ENCODE results near the gene PTGDS. TPM values are rescaled to one million over a fixed set of nuclear protein-coding genes. Genes with fewer than 3 reads are reported as not detected.

PTGDS gene
- total RNA-seq, 3 donors from 2014 or later (not counting 1 experiment from before 2014, with no cell fraction given): 157 to 361 (median 296) TPM

DNA sequence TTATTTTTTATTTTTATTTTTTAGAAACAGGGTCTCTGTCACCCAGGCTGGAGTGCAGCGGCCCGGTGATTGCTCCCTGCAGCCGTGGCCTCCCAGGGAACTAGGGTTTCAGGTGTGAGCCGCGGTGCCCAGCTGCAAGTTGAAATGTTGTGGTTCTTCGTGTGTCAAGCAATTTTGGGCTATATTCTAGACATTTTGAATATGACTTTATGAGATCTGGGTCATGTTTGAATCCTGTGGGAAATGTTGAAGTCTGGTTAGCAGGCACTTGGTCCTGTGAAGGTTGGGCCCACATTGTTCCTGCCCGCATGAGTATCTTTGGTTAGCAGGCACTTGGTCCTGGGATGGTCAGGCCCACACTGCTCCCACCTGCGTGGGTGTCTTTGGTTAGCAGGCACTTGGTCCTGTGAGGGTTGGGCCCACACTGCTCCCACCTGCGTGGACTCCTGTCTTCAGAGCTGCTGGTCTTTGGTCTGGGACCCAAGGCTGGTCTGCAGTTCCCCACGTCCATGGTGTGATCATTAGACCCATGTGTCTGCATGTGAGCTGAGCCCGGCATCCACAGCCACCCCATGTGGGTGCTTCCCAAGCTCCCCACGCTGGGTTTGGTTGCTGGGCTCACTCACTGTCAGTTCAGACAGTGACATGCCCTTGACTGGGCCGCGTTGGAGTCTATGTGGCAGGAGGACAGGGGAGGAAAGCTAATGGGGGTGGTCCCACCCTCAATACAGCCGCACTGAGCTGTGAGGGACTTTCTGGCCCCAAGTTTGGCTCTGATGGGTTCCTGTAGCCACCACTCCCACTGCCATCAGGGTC lies 39.9 kb upstream of the PTGDS start:
- Mint-ChIP-seq H3K4me1 (peaks cover 22 to 32% of the 10 kb centered on the region in 2 donors), H3K9me3 (no peaks in the 10 kb centered on the region), H3K27ac (no peak overlapping the region), H3K4me3 (no peak overlapping the region), H3K36me3 (no peaks in the 10 kb centered on the region), H3K27me3 (ENCODE audit: low read depth in 2 of 2) (no peaks in the 10 kb centered on the region)
- DNase-seq (no peak), ATAC-seq (no peak)
- Histone ChIP-seq H3K27me3 (ENCODE audit: control insufficient read depth, insufficient read depth, low read length) (no peaks in the 10 kb centered on the region), H3K4me1 (ENCODE audit: control insufficient read depth, insufficient read depth, low read length) (peaks cover 3% of the 10 kb centered on the region), H3K27ac (ENCODE audit: low read length) (no peak overlapping the region), H3K36me3 (ENCODE audit: control insufficient read depth, insufficient read depth, low read length) (peaks cover 33% of the 10 kb centered on the region), H3K4me3 (ENCODE audit: low read length) (no peak overlapping the region), H3K9me3 (ENCODE audit: control insufficient read depth, insufficient read depth, low read length) (no peaks in the 10 kb centered on the region)
- intact Hi-C loops (cut with micrococcal nuclease): no loop called here
- WGBS (ENCODE audit: insufficient coverage): 91% methylated on average over 15 of the region's 15 CpGs
- TF ChIP-seq, protein P1, sequence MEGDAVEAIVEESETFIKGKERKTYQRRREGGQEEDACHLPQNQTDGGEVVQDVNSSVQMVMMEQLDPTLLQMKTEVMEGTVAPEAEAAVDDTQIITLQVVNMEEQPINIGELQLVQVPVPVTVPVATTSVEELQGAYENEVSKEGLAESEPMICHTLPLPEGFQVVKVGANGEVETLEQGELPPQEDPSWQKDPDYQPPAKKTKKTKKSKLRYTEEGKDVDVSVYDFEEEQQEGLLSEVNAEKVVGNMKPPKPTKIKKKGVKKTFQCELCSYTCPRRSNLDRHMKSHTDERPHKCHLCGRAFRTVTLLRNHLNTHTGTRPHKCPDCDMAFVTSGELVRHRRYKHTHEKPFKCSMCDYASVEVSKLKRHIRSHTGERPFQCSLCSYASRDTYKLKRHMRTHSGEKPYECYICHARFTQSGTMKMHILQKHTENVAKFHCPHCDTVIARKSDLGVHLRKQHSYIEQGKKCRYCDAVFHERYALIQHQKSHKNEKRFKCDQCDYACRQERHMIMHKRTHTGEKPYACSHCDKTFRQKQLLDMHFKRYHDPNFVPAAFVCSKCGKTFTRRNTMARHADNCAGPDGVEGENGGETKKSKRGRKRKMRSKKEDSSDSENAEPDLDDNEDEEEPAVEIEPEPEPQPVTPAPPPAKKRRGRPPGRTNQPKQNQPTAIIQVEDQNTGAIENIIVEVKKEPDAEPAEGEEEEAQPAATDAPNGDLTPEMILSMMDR (IDR thresholded peaks at IDR 0.05): no peak

DNA sequence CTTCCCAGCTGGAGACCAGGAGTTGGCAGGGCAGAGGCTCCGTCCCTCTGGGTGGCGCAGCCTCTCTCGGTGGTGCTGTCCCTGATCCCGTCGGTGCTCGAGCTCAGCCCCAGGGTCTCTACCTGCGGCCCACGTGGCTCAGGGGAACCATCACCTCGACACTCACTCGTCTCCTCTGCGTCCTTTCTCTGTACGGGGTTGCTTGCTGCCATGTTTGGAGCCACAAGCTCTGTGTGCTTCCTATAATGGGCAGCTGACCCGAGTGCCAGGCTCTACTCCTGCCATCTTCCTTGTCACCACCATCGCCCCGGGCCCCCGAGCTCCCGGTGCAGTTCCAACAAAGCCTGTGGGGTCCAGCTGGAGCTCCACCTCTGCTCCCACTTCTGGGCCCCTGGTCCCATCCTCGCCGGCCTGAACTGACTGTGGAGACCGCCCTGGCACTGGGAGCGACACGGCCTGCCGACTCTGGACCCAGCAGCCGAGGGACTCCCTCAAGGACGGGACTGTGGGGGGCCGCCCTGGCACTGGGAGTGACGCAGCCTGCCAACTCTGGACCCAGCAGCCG lies 37.8 kb upstream of the PTGDS start:
- no peak overlapping the region for H3K4me3 ChIP-seq (ENCODE audit: low read length)
- Mint-ChIP-seq H3K27ac (no peak overlapping the region), H3K27me3 (ENCODE audit: low read depth in 2 of 2) (no peaks in the 10 kb centered on the region), H3K4me1 (peaks cover 16 to 17% of the 10 kb centered on the region in 2 donors), H3K9me3 (no peaks in the 10 kb centered on the region), H3K36me3 (no peaks in the 10 kb centered on the region), H3K4me3 (no peak overlapping the region)
- H3K27me3 ChIP-seq (ENCODE audit: control insufficient read depth, insufficient read depth, low read length): no peaks in the 10 kb centered on the region
- peaks cover 39% of the 10 kb centered on the region for H3K36me3 ChIP-seq (ENCODE audit: control insufficient read depth, insufficient read depth, low read length)
- H3K4me1 ChIP-seq (ENCODE audit: control insufficient read depth, insufficient read depth, low read length): peaks cover 18% of the 10 kb centered on the region
- no peak overlapping the region for H3K27ac ChIP-seq (ENCODE audit: low read length)
- H3K9me3 ChIP-seq (ENCODE audit: control insufficient read depth, insufficient read depth, low read length): no peaks in the 10 kb centered on the region
- 95% methylated on average over 28 of the region's 28 CpGs for WGBS (ENCODE audit: insufficient coverage)
- ATAC-seq: no peak
- TF ChIP-seq, protein P1 (IDR thresholded peaks at IDR 0.05): no peak
- DNase-seq: no peak
- intact Hi-C loops (cut with micrococcal nuclease): no loop called here

DNA sequence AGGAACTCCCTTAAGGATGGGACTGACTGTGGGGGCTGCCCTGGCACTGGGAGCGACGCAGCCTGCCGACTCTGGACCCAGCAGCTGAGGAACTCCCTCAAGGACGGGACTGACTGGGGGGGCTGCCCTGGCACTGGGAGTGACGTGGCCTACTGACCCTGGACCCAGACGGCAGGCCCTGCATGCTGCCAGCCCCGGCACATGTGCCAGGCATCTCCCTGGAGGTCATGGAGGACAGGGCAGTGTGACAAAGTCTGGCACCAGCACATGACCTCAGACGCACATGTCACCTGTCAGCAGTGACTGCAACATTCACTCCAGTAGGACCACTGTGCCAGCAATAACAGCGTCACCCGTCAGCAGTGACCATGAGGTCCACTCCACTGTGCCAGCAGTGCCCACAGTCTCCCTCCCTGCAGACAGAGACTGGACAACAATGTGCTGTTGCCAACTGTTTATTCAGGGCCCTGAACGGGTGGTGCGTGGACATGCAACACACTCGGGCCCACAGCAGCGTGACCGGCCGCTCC lies 37.2 kb upstream of the PTGDS start:
- H3K4me3 ChIP-seq (ENCODE audit: low read length): no peak overlapping the region
- no peaks in the 10 kb centered on the region for H3K27me3 Mint-ChIP-seq (ENCODE audit: low read depth in 2 of 2)
- H3K4me1 ChIP-seq (ENCODE audit: control insufficient read depth, insufficient read depth, low read length): peaks cover 22% of the 10 kb centered on the region
- TF ChIP-seq, protein P1 (IDR thresholded peaks at IDR 0.05): no peak
- H3K27ac Mint-ChIP-seq: no peak overlapping the region
- H3K27ac ChIP-seq (ENCODE audit: low read length): no peak overlapping the region
- no peaks in the 10 kb centered on the region for H3K9me3 Mint-ChIP-seq
- no peaks in the 10 kb centered on the region for H3K27me3 ChIP-seq (ENCODE audit: control insufficient read depth, insufficient read depth, low read length)
- WGBS (ENCODE audit: insufficient coverage): 89% methylated on average over 16 of the region's 16 CpGs
- H3K36me3 Mint-ChIP-seq: no peaks in the 10 kb centered on the region
- intact Hi-C loops (cut with micrococcal nuclease): loop anchor here (5.0 kb wide), 1 partner anchor 53 kb away; the partner anchor contains the start of gene TRAF2
- DNase-seq (no peak), ATAC-seq (no peak)
- peaks cover 39% of the 10 kb centered on the region for H3K36me3 ChIP-seq (ENCODE audit: control insufficient read depth, insufficient read depth, low read length)
- H3K9me3 ChIP-seq (ENCODE audit: control insufficient read depth, insufficient read depth, low read length): no peaks in the 10 kb centered on the region
- peaks cover 21% of the 10 kb centered on the region in 2 donors for H3K4me1 Mint-ChIP-seq
- no peak overlapping the region for H3K4me3 Mint-ChIP-seq

Data from natural killer cell (primary cell).